Right lobe of liver (tissue), 4 donors: ENCODE measurements around the gene ARMC5.

Experiments used
- CTCF ChIP-seq, 4 donors: fragments of 200-600 bp in 3 of 4; fragments of 450-650 bp in 1 of 4; IDR thresholded peaks; one replicate each; pipeline versions ENCODE4 v1.5.1 to v1.8.0; 2016 to 2022; ENCODE audit warnings: antibody characterized with exemption in 4 of 4, mild to moderate bottlenecking in 2 of 4
- POLR2A ChIP-seq: fragments of 450-650 bp; IDR thresholded peaks from one replicate; pipeline ENCODE4 v1.6.1; 2017; ENCODE audit warnings: antibody characterized with exemption, mild to moderate bottlenecking
- donor health status: DM: no; HTN: no; CAD: no.
- donor health status: DM: no; HTN: no; CAD: no.
- donor health status: DM: no; HTN: yes; CAD: no.

- no peak for TF ChIP-seq CTCF (IDR thresholded peaks at IDR 0.05)
- no peak for TF ChIP-seq POLR2A
These were observed 29.5 kb upstream of the ARMC5 start for GRCh38 chr16:31429796-31430195.
